HG03442 (cell line): Measurements from ENCODE around the gene ZFP69B.
A peak's percentile ranks its signal among the peaks of the same experiment; 100 is the strongest.
"Not testable (repeated sequence)": the region's sequence is repeated elsewhere in the genome, so short reads cannot be mapped to it uniquely, and the experiment has no call there.

ENCODE experiments used
- ATAC-seq: cut with Tn5 transposase; IDR thresholded peaks from one replicate; pipeline ENCODE4 v1.9.1; 2021; ENCODE audit warnings: mild to moderate bottlenecking, moderate library complexity; ENCODE audit not compliant: unreplicated experiment

ZFP69B gene

DNA sequence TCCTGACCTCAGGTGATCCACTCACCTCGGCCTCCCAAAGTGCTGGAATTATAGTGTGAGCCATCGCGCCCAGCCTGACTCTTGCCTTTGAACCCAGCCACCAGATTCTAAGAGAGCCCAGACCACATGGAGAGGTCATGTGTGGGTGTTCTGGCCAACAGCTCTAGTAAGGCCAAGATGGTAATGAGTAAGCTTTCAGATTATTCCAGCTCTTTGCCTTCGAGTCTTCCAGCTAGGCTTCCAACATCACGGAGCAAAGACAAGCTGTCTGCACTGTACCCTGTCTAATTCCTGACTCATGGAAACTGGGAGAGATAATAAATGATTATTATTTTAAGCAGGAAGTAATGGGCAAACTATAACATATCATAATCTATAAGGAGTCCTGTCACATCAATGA, 14.8 kb upstream of the ZFP69B start:
- no peak for ATAC-seq

DNA sequence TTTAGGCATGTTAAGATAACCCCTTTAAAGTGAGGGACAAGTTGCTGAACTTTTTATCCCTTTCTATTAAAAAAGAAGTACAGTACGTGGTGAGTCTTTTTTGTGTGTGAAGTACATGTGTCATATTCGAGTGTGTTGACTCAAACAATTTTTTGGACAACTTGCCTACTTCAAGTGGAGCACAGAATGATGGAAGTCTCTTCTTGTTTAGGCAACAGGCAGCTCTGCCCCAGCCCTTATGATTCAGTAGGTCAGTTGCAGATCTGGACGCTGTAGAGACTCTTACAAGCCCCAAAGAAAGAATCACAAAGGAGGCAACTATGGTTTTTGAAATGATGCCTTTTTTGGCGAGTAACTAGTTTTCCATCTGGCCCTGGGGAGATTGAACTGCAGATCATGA, 14.4 kb upstream of the ZFP69B start:
- ATAC-seq = no peak

DNA sequence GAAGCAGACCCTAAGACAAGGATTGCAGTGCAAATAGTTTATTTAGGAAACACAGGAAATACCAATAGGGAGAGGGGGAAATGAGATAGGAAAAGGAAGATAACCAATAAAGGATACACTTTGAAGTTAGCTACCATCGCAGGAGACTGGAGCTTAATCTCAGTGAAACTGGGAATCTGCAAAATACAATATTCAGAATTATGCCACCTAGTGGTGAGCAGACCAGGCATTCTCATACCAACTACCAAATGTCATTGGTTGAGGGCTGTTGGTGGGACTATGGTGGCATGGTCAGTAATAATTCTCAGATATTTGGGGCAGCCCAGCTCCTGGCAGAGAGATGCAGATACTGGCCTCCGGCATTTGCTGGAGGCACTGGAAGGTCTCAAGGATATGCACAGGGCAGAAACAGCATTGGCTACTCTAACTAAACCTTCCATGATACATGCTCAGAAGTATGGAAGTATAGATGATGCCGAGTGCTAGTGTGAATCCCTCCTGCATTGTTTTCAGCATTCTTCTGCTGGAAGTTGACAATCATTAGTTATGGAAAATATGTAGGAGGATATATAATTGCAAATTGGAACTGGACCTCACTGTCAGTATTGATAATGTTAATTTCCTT, 11.8 kb upstream of the ZFP69B start:
- no peak for ATAC-seq

DNA sequence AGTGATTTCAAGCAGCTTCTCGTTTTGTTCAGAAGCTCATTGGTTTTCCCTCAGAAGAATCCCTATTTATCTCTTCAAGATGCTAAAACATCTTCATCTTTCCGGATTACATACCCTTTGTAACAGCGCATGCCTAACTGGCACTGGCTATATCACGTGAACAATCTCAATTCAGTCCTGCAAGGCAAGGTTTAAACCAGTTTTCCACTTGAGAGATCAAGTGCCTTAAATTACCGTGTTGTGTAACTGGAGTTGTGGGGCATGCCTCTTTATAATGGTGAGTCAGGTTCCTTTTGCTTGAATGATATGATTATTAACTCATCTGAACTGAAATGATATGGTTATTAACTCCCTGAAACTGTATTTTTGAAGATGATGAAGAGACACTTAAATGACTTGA, 11.0 kb upstream of the ZFP69B start:
- no peak for ATAC-seq

DNA sequence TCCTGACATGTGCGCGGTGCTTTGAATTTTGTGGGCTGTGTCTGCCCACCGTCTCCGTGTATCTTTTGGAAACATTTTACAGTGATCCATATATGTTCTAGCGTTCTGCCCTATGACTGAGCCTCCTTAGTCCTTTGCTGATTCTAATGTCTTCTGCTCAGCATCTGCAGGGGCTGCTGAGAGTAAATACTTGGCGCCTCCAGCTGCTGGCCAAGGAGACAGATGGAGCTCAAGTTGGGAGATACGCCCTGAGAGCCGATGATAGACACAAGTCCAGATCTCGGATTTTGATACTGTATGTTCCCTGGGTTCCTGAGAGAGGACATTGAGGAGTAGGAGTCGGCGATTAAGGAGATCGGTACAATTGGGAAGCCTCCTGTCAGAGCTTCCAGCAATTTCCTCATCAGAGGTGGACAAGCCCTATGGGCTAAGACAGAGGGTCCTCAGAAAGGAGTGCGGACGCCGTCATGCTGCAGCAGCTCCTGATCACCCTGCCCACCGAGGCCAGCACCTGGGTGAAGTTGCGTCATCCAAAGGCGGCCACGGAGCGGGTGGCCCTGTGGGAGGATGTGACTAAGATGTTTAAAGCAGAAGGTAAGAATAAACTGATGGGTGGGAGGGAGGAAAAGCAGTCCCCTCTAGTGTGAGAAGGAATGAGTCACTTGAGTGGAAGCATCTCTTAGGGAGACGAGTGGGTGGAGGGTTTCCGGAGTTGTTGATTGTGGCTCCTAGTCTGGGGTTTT, 390 bp downstream of the ZFP69B start:
- ATAC-seq = peak; percentile 48

DNA sequence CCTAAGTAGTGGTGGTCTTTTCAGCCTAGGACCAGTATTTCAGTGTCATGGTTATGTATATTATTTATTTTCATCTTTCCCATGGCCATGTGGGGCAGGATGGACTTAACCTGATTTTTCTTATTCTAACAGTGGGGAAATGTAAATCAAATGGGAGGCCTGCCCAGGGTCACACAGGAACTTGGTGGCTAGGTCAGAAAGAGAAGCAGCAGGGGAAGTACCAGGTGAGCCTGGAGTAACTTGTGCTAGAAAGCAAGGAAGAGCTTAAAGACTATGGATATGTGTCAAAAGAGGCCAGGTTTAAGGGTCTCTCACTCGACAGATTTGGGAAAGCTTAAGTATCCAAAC, 936 bp downstream of the ZFP69B start:
- ATAC-seq = no peak

DNA sequence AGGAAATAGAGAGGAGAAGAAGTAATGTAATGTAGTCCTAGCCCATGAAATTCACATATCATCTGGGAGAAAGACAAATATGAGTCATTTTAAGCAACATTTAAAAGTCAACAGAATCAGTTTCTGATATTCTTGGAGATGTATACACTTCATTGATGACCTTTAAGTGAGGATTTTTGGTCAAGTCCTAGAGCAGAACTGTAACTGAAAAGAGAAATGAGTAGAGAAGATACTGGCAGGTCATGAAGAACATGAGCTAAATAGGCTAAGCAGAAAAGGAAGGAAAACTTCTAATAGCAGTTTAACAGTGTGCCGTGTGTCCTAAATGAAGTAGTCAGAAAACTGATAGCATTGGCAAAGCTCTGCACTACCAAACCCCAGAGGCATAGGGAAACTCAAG, 4.6 kb downstream of the ZFP69B start:
- no peak for ATAC-seq

DNA sequence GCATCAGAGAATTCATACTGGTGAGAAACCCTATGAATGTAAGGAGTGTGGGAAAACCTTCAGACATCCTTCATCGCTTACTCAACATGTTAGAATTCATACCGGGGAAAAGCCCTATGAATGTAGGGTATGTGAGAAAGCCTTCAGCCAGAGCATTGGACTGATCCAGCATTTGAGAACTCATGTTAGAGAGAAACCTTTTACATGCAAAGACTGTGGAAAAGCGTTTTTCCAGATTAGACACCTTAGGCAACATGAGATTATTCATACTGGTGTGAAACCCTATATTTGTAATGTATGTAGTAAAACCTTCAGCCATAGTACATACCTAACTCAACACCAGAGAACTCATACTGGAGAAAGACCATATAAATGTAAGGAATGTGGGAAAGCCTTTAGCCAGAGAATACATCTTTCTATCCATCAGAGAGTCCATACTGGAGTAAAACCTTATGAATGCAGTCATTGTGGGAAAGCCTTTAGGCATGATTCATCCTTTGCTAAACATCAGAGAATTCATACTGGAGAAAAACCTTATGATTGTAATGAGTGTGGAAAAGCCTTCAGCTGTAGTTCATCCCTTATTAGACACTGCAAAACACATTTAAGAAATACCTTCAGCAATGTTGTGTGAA, 12.8 kb downstream of the ZFP69B start:
- no peak for ATAC-seq

DNA sequence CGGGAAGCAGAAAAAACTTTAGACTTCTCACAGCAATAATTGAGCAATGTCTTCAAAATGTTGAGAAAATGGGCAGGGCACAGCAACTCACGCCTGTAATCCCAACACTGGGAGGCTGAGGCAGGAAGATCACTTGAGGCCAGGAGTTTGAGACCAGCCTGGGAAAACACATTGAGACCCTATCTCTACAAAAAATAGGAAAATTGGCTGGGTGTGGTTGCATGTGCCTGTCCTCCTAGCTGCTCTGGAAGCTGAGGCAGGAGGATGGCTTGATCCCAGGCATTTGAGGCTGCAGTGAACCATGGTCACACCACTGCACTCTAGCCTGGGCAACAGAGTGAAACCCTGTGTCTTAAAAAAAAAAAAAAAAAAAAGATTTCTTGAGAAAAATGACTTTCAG, 19.1 kb downstream of the ZFP69B start:
- ATAC-seq = no peak

DNA sequence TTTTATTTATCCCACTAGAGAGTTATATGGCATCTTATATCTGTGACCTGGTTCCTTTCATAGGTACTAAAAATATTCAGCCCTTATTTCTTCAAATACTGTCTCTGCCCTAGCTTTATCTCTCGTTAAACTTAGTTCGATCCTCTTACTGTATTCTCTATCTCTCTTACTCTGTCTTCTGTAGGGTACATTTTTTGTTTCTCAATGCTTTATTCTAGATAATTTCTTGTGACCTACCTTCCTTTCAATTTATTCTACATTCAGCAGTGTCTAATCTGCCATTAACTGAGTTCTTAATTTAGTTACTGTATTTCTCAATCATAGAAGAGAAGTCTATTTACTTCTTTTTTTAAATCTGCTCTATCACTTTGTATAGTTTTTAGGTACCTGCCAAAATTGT, 25.0 kb downstream of the ZFP69B start:
- no peak for ATAC-seq

DNA sequence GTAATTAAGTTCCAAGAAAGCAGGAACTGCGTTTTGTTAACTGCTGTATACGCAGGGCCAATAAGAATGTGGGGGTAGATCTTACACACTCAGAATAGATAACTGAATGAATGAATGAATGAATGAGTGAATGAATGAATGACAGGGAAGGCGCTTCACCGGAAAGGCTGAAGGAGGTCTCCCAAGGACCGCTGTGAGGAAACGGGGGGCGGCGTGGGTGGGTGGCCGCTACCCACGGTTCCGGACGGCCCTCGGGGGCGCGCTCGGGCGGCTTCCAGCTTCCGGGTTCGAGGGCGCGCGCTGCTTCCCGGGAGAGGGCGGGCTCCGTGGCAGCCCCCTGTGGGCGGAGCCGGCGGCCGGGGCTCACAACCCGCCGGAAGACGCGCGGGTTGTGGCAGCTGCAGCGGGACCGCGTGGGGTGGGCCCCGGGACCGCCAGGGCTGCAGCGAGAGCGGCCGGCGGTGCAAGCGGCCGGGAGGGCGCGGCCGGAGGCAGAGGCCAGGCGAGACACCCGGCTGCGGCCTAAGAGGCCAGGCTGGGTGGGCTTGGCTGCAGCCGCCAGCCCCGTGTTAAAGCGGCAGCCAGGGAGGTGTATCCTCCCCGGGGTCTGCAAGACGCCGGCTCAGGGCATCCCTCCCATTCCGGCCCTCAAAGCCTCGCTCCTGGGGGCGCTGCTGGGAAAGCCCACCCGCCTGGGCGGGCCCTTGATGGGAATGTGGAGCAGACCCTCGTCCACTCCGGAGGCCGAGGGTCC, 26.8 kb downstream of the ZFP69B start, which contains the start of gene ZFP69:
Gene ZFP69 (plus strand): TSS at position 367 of the 754 bp plus-strand sequence. CDS start 2,072 bp downstream, outside the sequence.
- peak; percentile 66 for ATAC-seq

DNA sequence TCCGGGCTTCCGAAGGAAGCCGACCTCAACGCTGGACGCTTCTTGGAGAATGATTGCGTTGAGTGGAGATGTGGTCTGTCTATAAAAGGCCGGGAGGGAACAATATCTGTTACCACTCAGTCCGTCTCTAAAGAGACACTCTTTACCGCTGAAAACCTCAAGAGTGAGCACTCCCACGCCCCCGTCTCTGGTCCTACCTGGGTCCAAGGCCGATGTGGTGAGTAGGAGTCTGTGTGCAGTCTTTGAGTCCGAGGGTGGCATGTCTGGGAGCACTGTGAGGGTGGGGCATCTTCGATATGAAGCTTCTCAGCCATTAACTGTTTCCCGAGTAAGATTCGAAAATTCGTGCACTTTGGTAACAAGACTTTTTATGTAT, 27.4 kb downstream of the ZFP69B start:
- no peak for ATAC-seq

DNA sequence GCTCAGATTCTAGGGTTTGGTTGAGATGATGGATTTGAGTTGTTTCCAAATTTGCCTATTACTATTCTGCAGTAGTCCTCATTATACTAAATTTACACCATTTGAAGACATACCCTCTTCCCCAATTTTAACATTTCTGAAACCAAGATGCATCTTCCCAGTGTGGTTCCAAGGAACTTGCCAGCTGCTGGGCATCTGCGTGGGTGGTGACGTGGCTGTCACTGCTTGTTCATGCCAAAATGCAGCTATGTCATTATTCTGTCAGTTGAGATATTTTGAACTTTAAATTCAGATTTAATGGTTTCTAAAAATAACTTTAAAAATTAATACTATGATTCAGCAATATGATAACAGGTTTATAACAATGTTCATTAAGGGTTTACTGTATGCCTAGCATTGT, 28.0 kb downstream of the ZFP69B start:
- ATAC-seq = no peak

DNA sequence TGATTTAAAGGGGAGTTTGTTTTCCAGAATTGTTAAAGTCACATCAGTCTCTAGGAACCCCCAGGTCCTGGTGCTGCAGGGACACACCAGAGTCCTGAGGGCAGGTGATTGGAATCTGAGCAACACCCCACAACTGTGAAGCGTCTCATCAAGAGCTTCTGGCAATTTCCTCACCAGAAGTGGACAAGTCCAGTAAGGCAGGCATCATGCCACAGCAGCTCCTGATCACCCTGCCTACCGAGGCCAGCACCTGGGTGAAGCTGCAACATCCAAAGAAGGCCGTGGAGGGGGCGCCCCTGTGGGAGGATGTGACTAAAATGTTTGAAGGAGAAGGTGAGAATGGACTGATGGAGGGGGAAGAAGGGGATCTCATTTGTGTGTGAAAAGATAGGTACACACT, 28.9 kb downstream of the ZFP69B start:
- no peak for ATAC-seq

DNA sequence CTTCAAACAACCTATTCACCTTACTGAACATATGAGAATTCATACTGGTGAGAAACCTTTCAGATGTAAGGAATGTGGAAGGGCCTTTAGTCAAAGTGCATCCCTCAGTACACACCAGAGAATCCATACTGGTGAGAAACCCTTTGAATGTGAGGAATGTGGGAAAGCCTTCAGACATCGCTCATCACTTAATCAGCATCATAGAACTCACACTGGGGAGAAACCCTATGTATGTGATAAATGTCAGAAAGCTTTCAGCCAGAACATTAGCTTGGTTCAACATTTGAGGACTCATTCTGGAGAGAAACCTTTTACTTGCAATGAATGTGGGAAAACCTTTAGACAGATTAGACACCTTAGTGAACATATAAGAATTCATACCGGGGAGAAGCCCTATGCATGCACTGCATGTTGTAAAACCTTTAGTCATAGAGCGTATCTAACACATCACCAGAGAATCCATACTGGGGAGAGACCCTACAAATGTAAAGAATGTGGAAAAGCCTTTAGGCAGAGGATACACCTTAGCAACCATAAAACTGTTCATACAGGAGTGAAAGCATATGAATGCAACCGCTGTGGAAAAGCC, 45.1 kb downstream of the ZFP69B start:
- ATAC-seq = no peak

DNA sequence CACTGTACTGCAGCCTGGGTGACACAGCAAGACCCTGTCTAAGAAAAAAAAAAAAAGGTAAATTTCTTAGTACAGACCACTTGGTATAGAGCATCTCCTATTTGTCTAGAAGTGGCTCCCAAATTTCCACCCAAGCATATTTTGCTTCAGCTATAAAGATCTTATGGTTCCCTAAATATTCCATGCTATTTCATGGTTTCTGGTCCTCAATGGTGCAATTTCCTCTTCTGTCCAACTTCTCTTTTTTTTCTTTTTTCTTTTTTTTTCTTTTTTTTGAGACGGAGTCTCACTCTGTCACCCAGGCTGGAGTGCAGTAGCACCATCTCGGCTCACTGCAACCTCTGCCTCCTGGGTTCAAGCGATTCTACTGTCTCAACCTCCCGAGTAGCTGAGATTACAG, 52.4 kb downstream of the ZFP69B start:
- ATAC-seq = not testable (repeated sequence)

DNA sequence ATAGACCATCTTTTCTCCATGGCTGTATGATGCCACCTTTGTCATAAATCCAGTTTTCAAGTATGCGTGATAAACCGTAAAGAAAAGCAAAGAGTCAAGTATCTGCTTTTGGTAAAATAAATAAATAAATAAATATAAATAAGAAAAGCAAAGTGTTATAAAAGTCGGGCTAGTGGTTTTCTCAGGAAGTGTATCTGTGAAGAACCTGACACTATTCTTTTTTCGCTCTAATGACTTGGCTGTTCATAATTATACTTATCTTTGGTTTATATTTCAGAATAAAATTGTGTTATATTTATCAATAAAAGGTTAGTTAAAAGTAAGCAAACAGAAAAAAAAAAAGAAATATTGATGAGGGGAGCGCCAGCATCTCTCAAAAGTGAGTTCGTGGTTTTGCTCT, 57.7 kb downstream of the ZFP69B start:
- no peak for ATAC-seq

DNA sequence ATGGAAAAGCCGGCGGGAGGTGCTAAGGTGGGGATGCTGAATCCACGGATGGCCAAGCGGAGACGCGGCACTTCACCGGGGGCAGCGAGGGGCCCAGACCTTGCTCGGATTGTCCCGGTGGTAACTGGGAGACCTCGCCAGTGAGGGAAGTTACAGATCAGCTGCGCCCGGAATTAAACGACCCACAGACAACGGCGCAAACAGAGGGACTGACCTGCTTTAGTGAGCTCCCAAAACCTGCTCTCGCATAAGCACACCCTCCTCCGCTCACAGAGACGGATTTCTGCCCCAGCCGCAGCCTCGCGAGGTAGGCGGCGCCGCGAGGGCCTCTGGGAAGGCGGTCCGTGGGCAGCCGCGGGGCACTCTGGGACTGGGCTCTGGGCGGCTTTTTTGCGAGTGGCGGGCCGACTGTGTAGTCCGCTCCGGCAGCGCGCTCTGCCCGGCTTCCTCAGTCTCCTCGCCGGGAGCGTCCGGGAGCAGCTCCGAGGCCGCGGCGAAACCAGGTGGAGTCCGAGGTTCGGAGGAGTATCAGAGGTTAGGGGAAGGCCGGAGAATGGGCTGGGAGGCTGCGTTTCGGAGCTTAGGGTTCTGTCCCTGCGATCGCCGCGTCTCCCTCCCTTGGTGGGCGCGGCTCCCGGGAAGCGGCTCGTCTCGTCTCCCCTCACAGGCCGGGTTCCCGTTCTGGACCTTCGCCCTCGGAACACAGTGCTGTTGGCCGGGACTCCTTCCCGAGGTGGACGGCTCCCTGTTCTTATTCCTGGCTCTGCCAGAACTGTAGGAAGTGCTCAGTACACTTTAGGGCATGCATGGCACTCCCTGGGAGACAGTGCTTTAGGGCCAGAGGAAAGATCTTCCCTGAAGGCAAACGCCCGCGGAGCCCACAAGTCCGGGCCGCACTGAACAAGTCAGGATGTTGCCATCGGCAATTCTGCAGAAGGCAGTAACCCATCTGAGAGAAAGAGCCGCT, 58.4 kb downstream of the ZFP69B start, which contains the start of gene EXO5:
Gene EXO5 (plus strand): TSS at position 393 of the 967 bp plus-strand sequence. CDS start 5,778 bp downstream, outside the sequence.
- ATAC-seq = peak; percentile 81
